Panc1 (cell line): ENCODE data around the gene SFXN2.

Experiments
- POLR2AphosphoS5 ChIP-seq: IDR thresholded peaks from 2 replicates; pipeline ENCODE4 v1.6.1; 2012; ENCODE audit warnings: mild to moderate bottlenecking, low read depth, low read length, moderate library complexity
- TF ChIP-seq, protein P1 (sequence below): fragments of 450-650 bp; IDR thresholded peaks from 2 replicates; pipeline ENCODE4 v1.5.1; 2017; ENCODE audit warnings: mild to moderate bottlenecking

DNA sequence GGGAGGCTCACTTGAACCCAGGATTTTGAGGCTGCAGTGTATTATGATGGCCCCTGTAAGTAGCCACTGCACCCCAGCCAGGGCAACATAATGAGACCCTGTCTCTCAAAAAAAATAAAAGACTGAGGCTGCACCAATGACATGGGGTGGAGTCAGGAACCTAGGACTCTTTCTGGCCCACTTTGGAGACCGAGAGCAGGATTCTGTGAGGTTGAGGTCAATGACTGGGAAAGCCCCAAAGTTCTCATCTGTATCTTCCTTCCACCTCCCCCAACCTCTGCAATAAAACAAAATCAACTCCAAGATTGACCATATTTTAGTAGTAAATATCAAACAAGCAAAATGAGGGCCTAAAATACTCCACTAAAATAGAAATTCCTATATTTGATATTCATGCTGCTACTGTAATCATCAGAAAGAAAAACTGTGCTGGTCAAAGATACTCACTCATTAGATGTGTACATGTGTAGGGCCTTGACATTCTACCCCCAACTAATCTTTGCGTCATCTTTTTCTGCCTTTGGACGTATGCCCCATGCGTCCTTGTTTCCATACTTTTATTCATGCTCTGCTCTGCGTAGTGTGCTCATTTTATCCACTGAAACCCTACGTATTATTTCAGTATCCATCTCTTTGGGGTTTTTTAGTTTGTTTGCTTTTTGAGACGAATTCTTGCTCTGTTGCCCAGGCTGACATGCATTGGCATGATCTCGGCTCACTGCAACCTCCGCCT is 53.2 kb downstream of the SFXN2 start:
- no peak for TF ChIP-seq POLR2AphosphoS5
- TF ChIP-seq, protein P1, sequence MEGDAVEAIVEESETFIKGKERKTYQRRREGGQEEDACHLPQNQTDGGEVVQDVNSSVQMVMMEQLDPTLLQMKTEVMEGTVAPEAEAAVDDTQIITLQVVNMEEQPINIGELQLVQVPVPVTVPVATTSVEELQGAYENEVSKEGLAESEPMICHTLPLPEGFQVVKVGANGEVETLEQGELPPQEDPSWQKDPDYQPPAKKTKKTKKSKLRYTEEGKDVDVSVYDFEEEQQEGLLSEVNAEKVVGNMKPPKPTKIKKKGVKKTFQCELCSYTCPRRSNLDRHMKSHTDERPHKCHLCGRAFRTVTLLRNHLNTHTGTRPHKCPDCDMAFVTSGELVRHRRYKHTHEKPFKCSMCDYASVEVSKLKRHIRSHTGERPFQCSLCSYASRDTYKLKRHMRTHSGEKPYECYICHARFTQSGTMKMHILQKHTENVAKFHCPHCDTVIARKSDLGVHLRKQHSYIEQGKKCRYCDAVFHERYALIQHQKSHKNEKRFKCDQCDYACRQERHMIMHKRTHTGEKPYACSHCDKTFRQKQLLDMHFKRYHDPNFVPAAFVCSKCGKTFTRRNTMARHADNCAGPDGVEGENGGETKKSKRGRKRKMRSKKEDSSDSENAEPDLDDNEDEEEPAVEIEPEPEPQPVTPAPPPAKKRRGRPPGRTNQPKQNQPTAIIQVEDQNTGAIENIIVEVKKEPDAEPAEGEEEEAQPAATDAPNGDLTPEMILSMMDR = no peak
